Measurements from ENCODE around the gene ENTREP1.
"Not testable (repeated sequence)": the region's sequence is repeated elsewhere in the genome, so short reads cannot be mapped to it uniquely, and the experiment has no call there.

The ENTREP1 gene

GRCh38 chr9:69431777-69432176, 106.8 kb downstream of the ENTREP1 start:
- no peak for TF ChIP-seq JUND (IDR thresholded peaks at IDR 0.05; ENCODE audit: low read depth)
- no peak for DNase-seq (ENCODE audit: low read depth in 1 of 2, low spot score in 1 of 2)
- in situ Hi-C loops (cut with HindIII; ENCODE audit: low pct_unique_long_range_greater_than_20kb, low sequenced_read_pairs): no loop called here

GRCh38 chr9:69432623-69433022, 107.6 kb downstream of the ENTREP1 start:
- no peak for DNase-seq (ENCODE audit: low read depth in 1 of 2, low spot score in 1 of 2)
- in situ Hi-C loops (cut with HindIII; ENCODE audit: low pct_unique_long_range_greater_than_20kb, low sequenced_read_pairs): no loop called here
- no peak for TF ChIP-seq JUND (IDR thresholded peaks at IDR 0.05; ENCODE audit: low read depth)

GRCh38 chr9:69433392-69433791, 108.4 kb downstream of the ENTREP1 start:
- no peak for DNase-seq (ENCODE audit: low read depth in 1 of 2, low spot score in 1 of 2)
- in situ Hi-C loops (cut with HindIII; ENCODE audit: low pct_unique_long_range_greater_than_20kb, low sequenced_read_pairs): no loop called here
- no peak for TF ChIP-seq JUND (IDR thresholded peaks at IDR 0.05; ENCODE audit: low read depth)

- DNase-seq (ENCODE audit: low read depth in 1 of 2, low spot score in 1 of 2): no peak
- in situ Hi-C loops (cut with HindIII; ENCODE audit: low pct_unique_long_range_greater_than_20kb, low sequenced_read_pairs): no loop called here
- TF ChIP-seq JUND (IDR thresholded peaks at IDR 0.05; ENCODE audit: low read depth): no peak
Observed at GRCh38 chr9:69433968-69434367, 109.0 kb downstream of the ENTREP1 start.

GRCh38 chr9:69439654-69440053, 114.6 kb downstream of the ENTREP1 start:
- DNase-seq (ENCODE audit: low read depth in 1 of 2, low spot score in 1 of 2); in situ Hi-C loops (cut with HindIII; ENCODE audit: low pct_unique_long_range_greater_than_20kb, low sequenced_read_pairs): not testable (repeated sequence)

GRCh38 chr9:69440254-69440955, 115.4 kb downstream of the ENTREP1 start:
- in situ Hi-C loops (cut with HindIII; ENCODE audit: low pct_unique_long_range_greater_than_20kb, low sequenced_read_pairs); DNase-seq (ENCODE audit: low read depth in 1 of 2, low spot score in 1 of 2): not testable (repeated sequence)

All from T47D (cell line).